Measurements from ENCODE around the gene CFAP90. TPM values are rescaled to one million over a fixed set of nuclear protein-coding genes. Genes with fewer than 3 reads are reported as not detected.

Gene CFAP90
- total and polyA plus RNA-seq, 4 donors, result 13.0 to 29.8 (median 15.6) TPM

- Histone ChIP-seq H3K9ac (ENCODE audit: insufficient read depth in 1 of 2, low read length in 2 of 2) (no peak overlapping the region), H3K27ac (ENCODE audit: low read depth in 1 of 2, low read length in 1 of 2) (no peak overlapping the region), H3K4me3 (no peak overlapping the region), H3K27me3 (ENCODE audit: control insufficient read depth in 3 of 3, insufficient read depth in 3 of 3, low read length in 2 of 3) (peaks cover 0 to 13% (median 3%) of the 10 kb centered on the region in 3 donors), H3K4me1 (ENCODE audit: control insufficient read depth in 5 of 5, insufficient read depth in 5 of 5, low read length in 5 of 5) (peaks cover 0 to 20% (median 6%) of the 10 kb centered on the region in 5 donors), H3K36me3 (ENCODE audit: control insufficient read depth in 4 of 4, insufficient read depth in 4 of 4, low read length in 4 of 4) (no peaks in the 10 kb centered on the region), H3K9me3 (ENCODE audit: control insufficient read depth in 4 of 4, insufficient read depth in 3 of 4, low read length in 3 of 4) (peaks cover 0 to 2% (median 0%) of the 10 kb centered on the region in 4 donors)
- no peak for ATAC-seq (ENCODE audit: insufficient read depth, low FRiP score)
- no peak for TF ChIP-seq CTCF (IDR thresholded peaks at IDR 0.05; ENCODE audit: control extremely low read depth, extremely low read depth)
- WGBS, 2 donors, result 81 to 87% methylated on average over 2 of the region's 2 CpGs
- DNase-seq, result no peak
These were observed 2.6 kb downstream of the CFAP90 start for GRCh38 chr5:7848296-7848695.

- Histone ChIP-seq H3K36me3 (ENCODE audit: control insufficient read depth in 4 of 4, insufficient read depth in 4 of 4, low read length in 4 of 4) (no peaks in the 10 kb centered on the region), H3K9ac (ENCODE audit: insufficient read depth in 1 of 2, low read length in 2 of 2) (no peak overlapping the region), H3K4me3 (no peak overlapping the region), H3K27ac (ENCODE audit: low read depth in 1 of 2, low read length in 1 of 2) (no peak overlapping the region), H3K27me3 (ENCODE audit: control insufficient read depth in 3 of 3, insufficient read depth in 3 of 3, low read length in 2 of 3) (peaks cover 0 to 13% (median 3%) of the 10 kb centered on the region in 3 donors), H3K9me3 (ENCODE audit: control insufficient read depth in 4 of 4, insufficient read depth in 3 of 4, low read length in 3 of 4) (peaks cover 0 to 2% (median 0%) of the 10 kb centered on the region in 4 donors), H3K4me1 (ENCODE audit: control insufficient read depth in 5 of 5, insufficient read depth in 5 of 5, low read length in 5 of 5) (peaks cover 0 to 14% (median 0%) of the 10 kb centered on the region in 5 donors)
- DNase-seq, result no peak
- ATAC-seq (ENCODE audit: insufficient read depth, low FRiP score), result no peak
- no peak for TF ChIP-seq CTCF (IDR thresholded peaks at IDR 0.05; ENCODE audit: control extremely low read depth, extremely low read depth)
- WGBS, 2 donors, result 89 to 94% methylated on average over 5 of the region's 5 CpGs
These were observed 4.6 kb downstream of the CFAP90 start for GRCh38 chr5:7846327-7846726.

GRCh38 chr5:7845557-7845956, 5.4 kb downstream of the CFAP90 start:
- Histone ChIP-seq H3K27me3 (ENCODE audit: control insufficient read depth in 3 of 3, insufficient read depth in 3 of 3, low read length in 2 of 3) (peaks cover 0 to 13% (median 3%) of the 10 kb centered on the region in 3 donors), H3K4me1 (ENCODE audit: control insufficient read depth in 5 of 5, insufficient read depth in 5 of 5, low read length in 5 of 5) (peaks cover 0 to 8% (median 0%) of the 10 kb centered on the region in 5 donors), H3K27ac (ENCODE audit: low read depth in 1 of 2, low read length in 1 of 2) (no peak overlapping the region), H3K9ac (ENCODE audit: insufficient read depth in 1 of 2, low read length in 2 of 2) (no peak overlapping the region), H3K4me3 (no peak overlapping the region), H3K36me3 (ENCODE audit: control insufficient read depth in 4 of 4, insufficient read depth in 4 of 4, low read length in 4 of 4) (no peaks in the 10 kb centered on the region), H3K9me3 (ENCODE audit: control insufficient read depth in 4 of 4, insufficient read depth in 3 of 4, low read length in 3 of 4) (peaks cover 0 to 2% (median 0%) of the 10 kb centered on the region in 4 donors)
- no peak for DNase-seq
- TF ChIP-seq CTCF (IDR thresholded peaks at IDR 0.05; ENCODE audit: control extremely low read depth, extremely low read depth), result no peak
- 86 to 90% methylated on average over 7 of the region's 7 CpGs for WGBS, 2 donors
- no peak for ATAC-seq (ENCODE audit: insufficient read depth, low FRiP score)

GRCh38 chr5:7844901-7845300, 6.0 kb downstream of the CFAP90 start:
- Histone ChIP-seq H3K4me1 (ENCODE audit: control insufficient read depth in 5 of 5, insufficient read depth in 5 of 5, low read length in 5 of 5) (peaks cover 0 to 4% (median 0%) of the 10 kb centered on the region in 5 donors), H3K27me3 (ENCODE audit: control insufficient read depth in 3 of 3, insufficient read depth in 3 of 3, low read length in 2 of 3) (peaks cover 0 to 13% (median 3%) of the 10 kb centered on the region in 3 donors), H3K9me3 (ENCODE audit: control insufficient read depth in 4 of 4, insufficient read depth in 3 of 4, low read length in 3 of 4) (peaks cover 0 to 2% (median 0%) of the 10 kb centered on the region in 4 donors), H3K27ac (ENCODE audit: low read depth in 1 of 2, low read length in 1 of 2) (no peak overlapping the region), H3K9ac (ENCODE audit: insufficient read depth in 1 of 2, low read length in 2 of 2) (no peak overlapping the region), H3K36me3 (ENCODE audit: control insufficient read depth in 4 of 4, insufficient read depth in 4 of 4, low read length in 4 of 4) (no peaks in the 10 kb centered on the region), H3K4me3 (no peak overlapping the region)
- ATAC-seq (ENCODE audit: insufficient read depth, low FRiP score) (no peak), DNase-seq (no peak)
- TF ChIP-seq CTCF (IDR thresholded peaks at IDR 0.05; ENCODE audit: control extremely low read depth, extremely low read depth), result no peak

Data from lung (tissue), 12 donors.